AG04449 (cell line): ENCODE results near the gene ZMIZ1.

Experiments used
- CTCF ChIA-PET: fragments of 350-600 bp; formaldehyde crosslinking; extraction: SDS; loops from one replicate; lab custom pipeline; 2021; ENCODE audit warnings: antibody characterized with exemption; lab: Yijun Ruan, JAX
- POLR2A ChIA-PET: fragments of 400-600, 350-600 bp; formaldehyde crosslinking; extraction: SDS; loops from one replicate; lab custom pipeline; 2020; ENCODE audit warnings: antibody characterized with exemption, inconsistent platforms; lab: Yijun Ruan, JAX
- DNase-seq: peaks from one replicate; pipeline ENCODE4 v3.0.0-alpha.2; 2010; ENCODE audit warnings: low read depth, low spot score
- H3K4me3 ChIP-seq: 2 replicates; pipeline ENCODE4 v1.5.1; 2011; ENCODE audit warnings: low read depth, mild to moderate bottlenecking, control low read depth, low read length
- CTCF ChIP-seq: IDR thresholded peaks from one replicate; pipeline ENCODE4 v1.5.1; 2011; ENCODE audit warnings: mild to moderate bottlenecking, moderate library complexity, low read length, control low read depth, inconsistent platforms; ENCODE audit not compliant: insufficient read depth; ENCODE audit errors: missing control alignments

ZMIZ1 gene

GRCh38 chr10:79057481-79058275 lies 11.1 kb upstream of the ZMIZ1 start:
- no peak overlapping the region for H3K4me3 ChIP-seq
- no peak for DNase-seq
- CTCF ChIA-PET: no interaction called here
- TF ChIP-seq CTCF: no peak
- POLR2A ChIA-PET: no interaction called here

- no peak for DNase-seq
- CTCF ChIA-PET: interaction anchor here (0.6 to 1.4 kb wide), 5 partner anchors 11 to 1012 kb away, joined by 3 to 4 read pairs (median 3); no protein-coding TSS in a partner anchor
- no peak for TF ChIP-seq CTCF
- H3K4me3 ChIP-seq: no peak overlapping the region
- POLR2A ChIA-PET: no interaction called here
These were observed 9.6 kb upstream of the ZMIZ1 start for GRCh38 chr10:79058899-79059841.

- TF ChIP-seq CTCF: no peak
These were observed 8.8 kb upstream of the ZMIZ1 start for GRCh38 chr10:79059859-79060379.

GRCh38 chr10:79060641-79061255 lies 8.0 kb upstream of the ZMIZ1 start:
- CTCF ChIA-PET: interaction anchor here (0.6 to 1.6 kb wide), 2 partner anchors 86 to 1031 kb away, joined by 3 to 4 read pairs; no protein-coding TSS in a partner anchor
- no peak for TF ChIP-seq CTCF
- no peak for DNase-seq
- POLR2A ChIA-PET: no interaction called here
- no peak overlapping the region for H3K4me3 ChIP-seq

More at GRCh38 chr10:79059859-79060379, 8.8 kb upstream of the ZMIZ1 start:
- ChIA-PET POLR2A (no interaction called here), CTCF (interaction anchor here (0.6 to 1.4 kb wide), 4 partner anchors 12 to 135 kb away, joined by 3 to 4 read pairs (median 3); no protein-coding TSS in a partner anchor)
- no peak overlapping the region for H3K4me3 ChIP-seq
- DNase-seq: no peak

GRCh38 chr10:79061441-79062315 lies 7.1 kb upstream of the ZMIZ1 start:
- ChIA-PET POLR2A (no interaction called here), CTCF (interaction anchor here (1.6 kb wide), 1 partner anchor 87 kb away, joined by 4 read pairs; no protein-coding TSS in a partner anchor)
- no peak for DNase-seq
- no peak overlapping the region for H3K4me3 ChIP-seq
- TF ChIP-seq CTCF: no peak
